Measurements from ENCODE around the gene C1QTNF4.

The C1QTNF4 gene

GRCh38 chr11:47545298-47545697 is 48.9 kb downstream of the C1QTNF4 start:
- Histone ChIP-seq H3K36me3 (ENCODE audit: insufficient read depth, low read length) (no peaks in the 10 kb centered on the region), H3K9ac (ENCODE audit: low read depth, low read length) (no peak overlapping the region)

GRCh38 chr11:47541070-47541469 is 53.1 kb downstream of the C1QTNF4 start:
- Histone ChIP-seq H3K9me3 (ENCODE audit: control insufficient read depth, insufficient read depth, low read length) (no peaks in the 10 kb centered on the region), H3K36me3 (ENCODE audit: insufficient read depth, low read length) (no peaks in the 10 kb centered on the region), H3K4me1 (ENCODE audit: insufficient read depth, low read length) (peaks cover 10% of the 10 kb centered on the region), H3K9ac (ENCODE audit: low read depth, low read length) (no peak overlapping the region)

More at GRCh38 chr11:47545298-47545697, 48.9 kb downstream of the C1QTNF4 start:
- H3K4me1 ChIP-seq (ENCODE audit: insufficient read depth, low read length): peaks cover under 1% of the 10 kb centered on the region
- no peaks in the 10 kb centered on the region for H3K9me3 ChIP-seq (ENCODE audit: control insufficient read depth, insufficient read depth, low read length)

GRCh38 chr11:47539681-47540039 is 54.6 kb downstream of the C1QTNF4 start:
- H3K9ac ChIP-seq (ENCODE audit: low read depth, low read length): no peak overlapping the region

More at GRCh38 chr11:47539681-47540039, 54.6 kb downstream of the C1QTNF4 start:
- Histone ChIP-seq H3K4me1 (ENCODE audit: insufficient read depth, low read length) (peaks cover 10% of the 10 kb centered on the region), H3K36me3 (ENCODE audit: insufficient read depth, low read length) (no peaks in the 10 kb centered on the region), H3K9me3 (ENCODE audit: control insufficient read depth, insufficient read depth, low read length) (no peaks in the 10 kb centered on the region)

Data from ES-I3 (cell line).